KBM-7 (cell line): Measurements from ENCODE around the gene CYP4F8.
A peak's percentile ranks its signal among the peaks of the same experiment; 100 is the strongest.

ENCODE experiments used
- DNase-seq: peaks from one replicate; pipeline ENCODE4 v3.0.0-alpha.2; 2015
- in situ Hi-C: fragments of 300-500 bp; cut with MboI; formaldehyde crosslinking; loops from 2 replicates; pipeline ENCODE4 v1.14.3; 2020; ENCODE audit warnings: low sequenced_read_pairs, low pct_unique_long_range_greater_than_20kb, mixed read lengths

Gene CYP4F8

DNA sequence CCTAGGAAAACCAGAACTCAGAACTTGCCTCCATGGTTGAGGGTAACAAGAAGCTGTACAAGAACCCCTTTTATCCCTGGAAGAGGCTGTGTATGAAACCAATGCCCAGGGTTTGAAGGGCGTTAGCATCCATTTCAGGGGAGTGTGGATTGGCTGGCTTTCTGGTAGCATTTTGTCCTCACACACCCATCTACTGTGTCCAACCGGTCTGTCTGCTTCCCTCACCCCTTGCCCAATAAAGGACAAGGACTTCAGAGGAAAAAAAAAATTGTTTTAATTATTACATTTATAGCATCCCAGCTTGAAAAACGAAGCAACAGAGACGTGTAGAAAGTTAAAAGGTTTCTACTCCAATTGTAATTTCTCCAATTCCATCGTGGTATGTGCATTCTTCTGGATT is 2.7 kb upstream of the CYP4F8 start:
- no peak for DNase-seq
- in situ Hi-C loops: no loop called here

DNA sequence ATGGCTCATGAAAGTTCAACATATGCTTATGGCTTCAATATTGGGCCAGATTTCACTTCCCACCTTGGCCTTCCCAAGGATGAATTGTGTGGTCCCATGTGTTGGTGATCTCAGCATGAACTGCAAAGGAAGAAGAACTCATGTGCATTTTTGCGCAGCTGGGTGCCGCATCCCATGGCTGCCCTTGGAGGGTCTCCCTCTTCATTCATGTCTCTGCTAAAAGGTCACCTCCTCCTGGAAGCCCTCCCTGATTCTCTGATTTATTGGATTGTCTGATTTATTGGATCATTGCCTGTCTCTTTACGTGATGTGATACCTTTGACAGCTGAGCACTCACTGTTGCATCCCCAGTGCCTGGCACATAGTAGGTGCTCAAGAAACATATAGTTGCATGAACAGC is 1.7 kb upstream of the CYP4F8 start:
- no peak for DNase-seq
- in situ Hi-C loops: no loop called here

DNA sequence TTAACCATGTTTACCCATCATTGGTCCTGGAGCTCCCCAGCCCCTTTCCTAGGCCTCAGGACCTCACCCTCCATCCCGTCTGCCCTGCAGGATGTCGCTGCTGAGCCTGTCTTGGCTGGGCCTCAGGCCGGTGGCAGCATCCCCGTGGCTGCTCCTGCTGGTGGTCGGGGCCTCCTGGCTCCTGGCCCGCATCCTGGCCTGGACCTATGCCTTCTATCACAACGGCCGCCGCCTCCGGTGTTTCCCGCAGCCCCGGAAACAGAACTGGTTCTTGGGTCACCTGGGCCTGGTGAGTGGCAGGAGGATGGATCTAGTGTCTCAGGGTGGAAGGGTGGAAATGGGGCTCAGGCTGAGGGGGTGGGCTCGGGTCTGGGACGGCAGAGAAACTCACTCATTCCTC is 508 bp downstream of the CYP4F8 start:
- in situ Hi-C loops: no loop called here
- no peak for DNase-seq

DNA sequence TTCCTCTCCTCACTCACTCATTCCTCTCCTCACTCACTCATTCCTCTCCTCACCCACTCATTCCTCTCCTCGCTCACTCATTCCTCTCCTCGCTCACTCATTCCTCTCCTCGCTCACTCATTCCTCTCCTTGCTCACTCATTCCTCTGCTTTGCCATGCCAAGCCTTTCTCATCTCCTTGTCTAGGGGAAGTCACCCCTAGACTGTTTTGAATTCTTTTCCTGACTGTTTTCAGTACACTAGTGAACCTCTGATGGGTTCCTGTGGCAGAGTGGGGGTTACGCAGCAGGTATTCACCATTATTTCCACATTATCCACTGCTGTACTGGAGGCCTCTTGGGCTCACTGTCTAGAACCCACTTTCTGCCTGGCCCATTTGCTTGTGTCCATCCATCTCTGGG is 1.2 kb downstream of the CYP4F8 start:
- no peak for DNase-seq
- in situ Hi-C loops: no loop called here

DNA sequence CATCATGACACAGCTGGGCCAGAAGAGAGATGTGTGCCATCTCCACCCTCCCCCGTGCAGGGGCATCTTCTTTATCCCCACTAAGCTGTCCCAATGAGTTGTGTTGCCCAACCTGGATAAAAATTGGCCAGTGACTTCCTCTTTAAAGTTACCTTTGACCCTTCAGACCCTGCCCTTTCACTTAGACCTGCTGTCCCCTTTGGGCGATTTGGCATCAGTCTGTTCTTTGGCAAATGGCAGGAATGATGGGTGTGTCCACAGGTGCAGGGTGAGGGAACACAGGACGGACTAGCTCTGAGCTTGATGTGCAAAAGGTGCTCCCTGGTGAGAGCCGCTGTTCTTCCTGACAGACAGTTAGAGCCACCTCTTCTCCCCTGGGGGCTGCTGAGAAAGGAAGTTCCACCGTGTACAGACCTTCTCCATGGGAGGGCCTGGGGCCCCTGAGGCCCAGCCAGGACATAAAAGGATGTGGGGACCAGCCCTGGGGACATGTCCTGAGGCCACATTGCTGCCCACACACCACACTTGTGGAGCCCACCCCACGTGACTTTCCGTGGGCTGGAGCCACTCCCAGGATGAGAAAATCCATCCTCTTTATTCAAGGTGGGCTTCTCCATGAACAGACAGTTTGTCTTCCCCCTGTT is 1.7 kb downstream of the CYP4F8 start:
- no peak for DNase-seq
- in situ Hi-C loops: no loop called here

DNA sequence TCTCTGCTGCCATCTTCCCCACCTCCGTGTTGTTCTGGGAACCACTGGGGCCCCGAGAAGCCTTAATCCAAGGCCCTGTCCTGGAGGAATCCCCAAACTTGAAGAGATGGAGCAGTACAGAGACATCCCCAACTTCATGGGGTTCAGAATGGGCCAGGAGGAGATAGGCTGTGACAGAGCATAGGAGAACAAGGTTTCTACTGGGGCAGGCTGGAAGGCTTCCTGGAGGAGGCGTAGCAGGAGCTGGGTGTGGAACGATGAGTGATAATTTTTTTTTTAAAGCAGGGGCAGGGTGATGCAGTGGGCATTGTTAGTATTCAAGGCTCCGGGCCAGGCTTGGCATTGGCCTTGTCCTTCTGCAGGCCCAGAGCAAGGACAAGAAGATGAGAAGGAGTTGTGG is 3.3 kb downstream of the CYP4F8 start:
- DNase-seq: no peak
- in situ Hi-C loops: no loop called here

DNA sequence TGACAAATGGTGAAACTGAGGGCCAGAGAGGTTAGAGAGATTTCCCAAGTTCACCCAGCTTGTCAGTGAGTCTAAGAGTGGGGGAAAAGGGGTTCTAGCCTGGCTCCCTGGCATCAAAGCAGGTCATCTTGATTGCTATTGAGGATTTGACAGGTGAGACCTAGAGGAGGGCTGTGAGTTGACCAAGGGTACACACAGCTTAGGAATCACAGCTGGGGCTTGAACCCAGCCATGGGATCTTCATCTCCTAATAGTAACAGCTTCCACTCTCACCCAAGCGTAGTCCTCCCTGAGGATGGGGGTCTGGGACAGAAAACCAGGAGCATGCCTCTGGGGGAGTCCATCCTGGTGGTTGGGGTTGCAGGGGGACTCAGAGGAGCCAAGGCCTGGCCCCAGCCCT is 6.8 kb downstream of the CYP4F8 start:
- in situ Hi-C loops: no loop called here
- DNase-seq: no peak

DNA sequence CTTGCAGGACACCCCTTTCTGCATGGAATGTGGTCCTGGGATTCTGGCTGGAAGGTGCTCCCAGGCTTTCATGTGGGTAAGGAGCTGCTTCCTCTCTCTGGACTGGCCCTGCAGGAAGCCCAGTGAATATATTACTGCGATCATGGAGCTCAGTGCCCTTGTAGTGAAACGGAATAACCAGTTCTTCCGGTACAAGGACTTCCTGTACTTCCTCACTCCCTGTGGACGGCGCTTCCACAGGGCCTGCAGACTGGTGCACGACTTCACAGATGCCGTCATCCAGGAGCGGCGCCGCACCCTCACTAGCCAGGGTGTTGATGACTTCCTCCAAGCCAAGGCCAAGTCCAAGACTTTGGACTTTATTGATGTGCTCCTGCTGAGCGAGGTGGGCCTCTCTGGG is 8.0 kb downstream of the CYP4F8 start:
- in situ Hi-C loops: no loop called here

DNA sequence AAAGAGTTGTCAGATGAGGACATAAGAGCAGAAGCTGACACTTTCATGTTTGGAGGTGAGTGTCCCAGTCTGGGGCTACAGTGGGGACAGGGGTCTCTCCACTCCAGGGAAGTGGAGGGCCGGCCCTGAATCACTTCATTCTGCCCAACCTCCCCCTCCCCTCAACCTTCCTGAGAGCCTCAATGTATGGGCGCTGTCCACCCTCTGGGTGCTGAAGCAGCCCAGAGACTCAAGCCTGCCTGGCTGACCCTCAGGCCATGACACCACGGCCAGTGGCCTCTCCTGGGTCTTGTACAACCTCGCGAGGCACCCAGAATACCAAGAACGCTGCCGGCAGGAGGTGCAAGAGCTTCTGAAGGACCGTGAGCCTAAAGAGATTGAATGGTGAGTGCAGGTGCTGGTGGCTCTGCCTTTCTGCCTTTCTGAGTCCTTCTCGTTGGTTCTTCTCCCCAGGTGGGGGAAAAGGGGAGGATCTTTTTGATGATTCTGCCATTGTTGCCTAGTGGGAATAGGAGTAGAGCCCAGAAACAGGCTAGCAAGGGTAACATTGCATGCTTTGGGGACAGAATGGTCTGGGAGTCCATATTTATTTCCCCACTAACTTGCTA is 8.8 kb downstream of the CYP4F8 start:
- in situ Hi-C loops: no loop called here
- peak; percentile 29 for DNase-seq

More for the DNA sequence above, 8.0 kb downstream of the CYP4F8 start:
- DNase-seq: no peak

DNA sequence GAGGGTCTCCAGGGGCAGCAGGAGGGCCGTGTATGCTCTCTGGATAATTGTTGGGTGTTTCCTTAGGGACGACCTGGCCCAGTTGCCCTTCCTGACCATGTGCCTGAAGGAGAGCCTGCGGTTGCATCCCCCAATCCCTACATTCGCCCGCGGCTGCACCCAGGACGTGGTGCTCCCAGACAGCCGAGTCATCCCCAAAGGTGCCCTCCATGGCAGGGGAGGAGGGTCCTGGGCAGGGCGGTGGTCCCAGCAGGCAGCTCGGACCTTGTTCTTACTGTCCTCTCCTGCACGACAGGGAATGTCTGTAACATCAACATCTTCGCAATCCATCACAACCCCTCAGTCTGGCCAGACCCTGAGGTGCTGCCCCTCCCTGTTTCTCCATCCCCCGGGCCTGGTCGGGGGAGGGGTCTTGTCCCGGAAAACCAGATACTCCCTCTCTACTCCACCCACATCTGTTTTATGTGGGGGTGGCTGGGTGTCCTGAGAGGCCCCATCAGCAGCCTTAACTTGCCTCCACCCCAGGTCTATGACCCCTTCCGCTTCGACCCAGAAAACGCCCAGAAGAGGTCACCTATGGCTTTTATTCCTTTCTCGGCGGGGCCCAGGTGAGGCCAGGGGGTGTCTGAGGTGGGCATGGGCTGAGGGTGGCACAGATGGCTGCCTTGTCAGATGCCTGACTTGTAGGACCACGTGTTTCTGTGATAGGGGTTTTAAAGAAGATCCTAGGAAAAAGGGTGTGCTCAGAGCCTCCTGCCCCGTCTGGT is 13.4 kb downstream of the CYP4F8 start:
- in situ Hi-C loops: loop anchor here (25.0 kb wide), 1 partner anchor 559 kb away; the partner anchor contains the start of genes AP1M1 and FAM32A

DNA sequence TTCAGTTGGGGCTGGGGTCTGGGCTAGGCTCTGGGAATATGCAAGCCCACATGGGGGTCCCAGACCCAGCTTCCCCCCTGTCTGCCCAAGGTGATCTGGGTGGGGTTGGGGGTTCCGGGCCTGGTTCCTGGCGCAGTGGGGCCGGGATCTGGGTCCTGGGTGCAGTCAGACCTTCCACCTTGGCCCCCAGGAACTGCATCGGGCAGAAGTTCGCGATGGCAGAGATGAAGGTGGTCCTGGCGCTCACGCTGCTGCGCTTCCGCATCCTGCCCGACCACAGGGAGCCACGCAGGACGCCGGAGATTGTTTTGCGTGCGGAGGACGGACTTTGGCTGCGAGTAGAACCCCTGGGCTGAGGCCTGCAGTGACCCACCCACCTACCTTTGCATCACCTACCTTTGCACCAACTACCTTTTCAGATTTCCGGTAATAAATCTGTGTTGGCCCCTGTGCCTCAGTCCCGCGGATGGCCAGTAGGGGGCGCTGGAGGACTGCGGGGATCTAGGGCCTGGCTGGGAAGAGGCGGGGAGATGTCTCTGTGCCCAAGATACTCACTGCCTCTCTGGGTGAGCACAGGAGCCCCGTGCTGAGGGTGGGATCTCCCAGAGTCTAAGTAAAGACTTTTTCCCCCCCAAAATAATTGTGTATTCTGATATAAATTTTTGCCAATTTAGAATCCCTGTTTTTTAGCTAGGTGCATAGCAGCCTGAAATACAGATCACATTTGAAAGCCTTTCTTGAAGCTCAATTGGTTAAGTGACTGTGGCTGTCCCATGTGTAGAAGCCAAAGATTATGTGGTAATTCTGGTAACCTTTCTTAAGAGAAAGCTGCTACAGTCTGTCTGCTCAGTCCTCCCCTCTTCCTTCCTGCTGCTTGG is 14.2 kb downstream of the CYP4F8 start:
- in situ Hi-C loops: loop anchor here (25.0 kb wide), 1 partner anchor 558 kb away; the partner anchor contains the start of genes AP1M1 and FAM32A
- peak; percentile 86 for DNase-seq

More for the DNA sequence above, 13.4 kb downstream of the CYP4F8 start:
- no peak for DNase-seq

DNA sequence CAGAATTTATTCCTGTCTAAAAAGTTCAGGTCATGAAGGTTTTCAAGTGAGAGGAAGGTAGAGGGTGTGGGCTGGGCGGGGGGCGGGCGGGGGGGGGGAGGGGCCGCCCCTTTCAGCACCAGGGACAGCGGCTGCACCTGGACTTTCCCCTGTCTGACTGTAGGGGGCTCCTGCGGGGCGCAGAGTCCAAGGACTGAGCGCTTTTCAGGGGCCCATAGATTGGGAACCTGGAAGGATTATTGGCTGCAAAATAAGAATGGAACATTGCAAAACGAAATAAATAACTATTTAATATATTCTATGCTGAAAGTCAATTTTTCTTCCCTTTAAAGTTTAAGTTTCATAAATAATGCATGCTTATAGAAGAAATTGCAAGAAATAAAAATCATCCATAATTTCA is 16.8 kb downstream of the CYP4F8 start:
- in situ Hi-C loops: loop anchor here (25.0 kb wide), 1 partner anchor 555 kb away; the partner anchor contains the start of genes AP1M1 and FAM32A
- DNase-seq: peak; percentile 27

DNA sequence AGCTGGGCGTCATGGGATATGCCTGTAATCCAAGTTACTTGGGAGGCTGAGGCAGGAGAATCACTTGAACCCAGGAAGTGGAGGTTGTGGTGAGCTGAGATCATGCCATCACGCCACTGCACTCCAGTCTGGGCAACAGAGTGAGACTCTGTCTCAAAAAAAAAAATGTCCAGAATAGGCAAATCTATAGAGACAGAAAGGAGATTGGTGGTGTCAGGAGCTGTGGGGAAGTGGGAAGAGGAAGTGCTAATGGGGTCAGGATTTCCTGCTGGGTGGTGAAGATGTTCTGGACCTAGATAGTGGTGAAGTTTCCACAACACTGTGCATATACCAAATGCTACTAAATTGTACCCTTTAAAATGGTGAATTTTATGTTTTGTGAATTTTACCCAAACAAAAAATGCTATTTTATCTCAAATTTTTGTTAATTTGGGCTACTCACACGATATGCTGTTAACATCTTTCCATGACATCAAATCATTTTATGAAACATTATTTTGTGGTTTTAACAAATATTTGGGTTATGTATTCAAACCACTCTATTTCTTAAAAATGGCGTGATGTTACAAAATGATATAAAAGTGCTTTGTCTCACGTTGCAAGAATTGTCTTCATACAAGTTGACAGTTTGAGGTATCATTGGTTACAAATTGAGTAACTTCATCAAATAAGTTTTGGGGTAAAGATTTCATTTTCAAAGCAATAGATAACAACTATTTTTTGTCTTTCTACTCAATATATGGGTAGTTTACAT is 18.2 kb downstream of the CYP4F8 start:
- in situ Hi-C loops: loop anchor here (25.0 kb wide), 1 partner anchor 554 kb away; the partner anchor contains the start of genes AP1M1 and FAM32A
- peak; percentile 69 for DNase-seq

DNA sequence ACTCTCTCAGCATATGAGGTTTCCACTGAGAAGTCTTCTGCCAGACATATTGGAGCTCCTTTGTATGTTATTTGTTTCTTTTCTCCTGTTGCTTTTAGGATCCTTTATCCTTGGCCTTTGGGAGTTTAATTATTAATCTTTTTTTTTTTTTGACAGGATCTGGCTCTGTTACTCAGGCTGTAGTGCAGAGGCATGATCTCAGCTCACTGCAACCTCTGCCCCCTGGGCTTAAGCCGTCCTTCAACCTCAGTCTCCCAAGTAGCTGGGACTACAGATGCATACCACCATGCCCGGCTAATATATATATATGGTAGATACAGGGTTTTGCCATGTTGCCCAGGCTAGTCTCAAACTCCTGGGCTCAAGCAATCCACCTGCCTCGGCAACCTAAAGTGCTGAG is 19.1 kb downstream of the CYP4F8 start:
- in situ Hi-C loops: loop anchor here (25.0 kb wide), 1 partner anchor 553 kb away; the partner anchor contains the start of genes AP1M1 and FAM32A
- DNase-seq: no peak

DNA sequence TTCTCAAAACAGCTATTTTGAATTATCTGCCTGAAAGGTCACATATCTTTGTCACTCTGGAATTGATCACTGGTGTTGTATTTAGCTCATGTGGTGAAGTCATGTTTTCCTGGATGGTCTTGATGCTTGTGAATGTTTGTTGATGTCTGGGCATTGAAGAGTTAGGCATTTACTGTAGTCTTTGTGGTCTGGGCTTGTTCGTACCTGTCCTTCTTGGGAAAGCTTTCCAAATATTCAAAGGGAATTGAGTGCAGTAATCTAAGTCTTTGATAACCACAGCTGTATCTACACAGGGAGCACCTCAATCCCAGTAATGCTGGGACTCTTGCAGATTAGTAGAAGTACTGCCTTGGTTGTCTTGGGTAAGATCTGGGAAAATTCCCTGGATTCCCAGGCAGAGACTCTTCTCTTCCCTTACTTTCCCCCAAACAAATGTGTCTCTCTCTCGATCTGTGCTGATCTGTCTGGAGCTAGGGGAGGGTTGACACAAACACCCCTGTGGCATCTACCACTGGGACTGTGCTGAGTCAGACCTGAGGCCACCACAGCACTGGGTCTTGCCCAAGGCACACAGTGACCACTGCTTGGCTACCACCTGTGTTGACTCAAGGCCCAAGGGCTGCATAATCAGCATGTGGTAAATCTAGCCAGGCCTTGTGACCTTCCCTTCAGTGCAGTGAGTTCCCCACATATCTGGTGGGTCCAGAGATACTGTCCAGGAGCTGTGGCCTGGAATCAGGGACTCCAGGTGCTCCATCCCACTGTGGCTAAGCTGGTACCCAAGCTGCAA is 20.2 kb downstream of the CYP4F8 start:
- in situ Hi-C loops: loop anchor here (25.0 kb wide), 1 partner anchor 552 kb away; the partner anchor contains the start of genes AP1M1 and FAM32A
- DNase-seq: no peak

DNA sequence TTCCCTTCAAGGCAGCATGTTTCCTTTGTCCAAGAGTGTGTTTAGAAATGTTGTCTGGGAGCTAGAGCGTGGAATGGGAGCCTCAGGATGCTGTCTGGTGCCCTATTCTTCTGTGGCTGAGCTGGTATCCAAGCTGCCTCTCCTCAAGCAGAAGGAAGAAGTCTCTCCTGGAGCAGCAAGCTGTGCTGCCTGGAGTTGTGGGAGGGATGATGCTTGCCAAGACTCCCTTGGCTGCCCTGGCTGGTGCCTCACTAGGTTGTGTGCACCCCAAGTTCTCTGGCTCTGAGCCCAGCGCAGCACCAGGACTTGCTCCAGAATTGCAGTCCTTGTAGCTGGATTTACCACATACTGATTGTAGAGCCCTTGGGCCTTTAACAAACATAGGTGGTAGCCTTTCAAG is 21.0 kb downstream of the CYP4F8 start:
- no peak for DNase-seq
- in situ Hi-C loops: loop anchor here (25.0 kb wide), 1 partner anchor 551 kb away; the partner anchor contains the start of genes AP1M1 and FAM32A

DNA sequence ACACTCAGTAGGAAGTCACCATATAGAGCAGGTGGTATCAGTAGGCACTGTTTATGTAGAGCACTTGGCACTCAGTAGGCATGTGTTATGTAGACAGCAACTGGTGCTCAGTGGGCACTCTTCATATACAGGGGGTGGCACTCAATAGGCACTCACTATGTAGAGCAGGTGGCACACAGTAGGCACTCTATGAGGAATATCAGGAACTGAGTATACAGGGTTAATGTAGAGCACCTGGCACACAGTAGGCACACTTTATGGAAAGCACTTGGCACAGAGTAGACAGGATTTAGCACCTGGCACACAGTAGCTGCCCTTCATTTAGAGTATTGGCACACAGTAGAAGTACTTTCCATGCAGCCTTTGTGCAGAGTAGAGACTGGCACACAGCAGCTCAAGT is 24.6 kb downstream of the CYP4F8 start:
- in situ Hi-C loops: loop anchor here (25.0 kb wide), 1 partner anchor 548 kb away; the partner anchor contains the start of genes AP1M1 and FAM32A
- DNase-seq: no peak
